HG02840 (cell line): ENCODE data around the gene ZNF726.
A peak's percentile ranks its signal among the peaks of the same experiment; 100 is the strongest.
"Not testable (repeated sequence)": the region's sequence is repeated elsewhere in the genome, so short reads cannot be mapped to it uniquely, and the experiment has no call there.

Experiments
- ATAC-seq: cut with Tn5 transposase; IDR thresholded peaks from one replicate; pipeline ENCODE4 v1.9.1; 2021; ENCODE audit warnings: mild to moderate bottlenecking, moderate library complexity, moderate number of reproducible peaks; ENCODE audit not compliant: unreplicated experiment, low FRiP score

Gene ZNF726

DNA sequence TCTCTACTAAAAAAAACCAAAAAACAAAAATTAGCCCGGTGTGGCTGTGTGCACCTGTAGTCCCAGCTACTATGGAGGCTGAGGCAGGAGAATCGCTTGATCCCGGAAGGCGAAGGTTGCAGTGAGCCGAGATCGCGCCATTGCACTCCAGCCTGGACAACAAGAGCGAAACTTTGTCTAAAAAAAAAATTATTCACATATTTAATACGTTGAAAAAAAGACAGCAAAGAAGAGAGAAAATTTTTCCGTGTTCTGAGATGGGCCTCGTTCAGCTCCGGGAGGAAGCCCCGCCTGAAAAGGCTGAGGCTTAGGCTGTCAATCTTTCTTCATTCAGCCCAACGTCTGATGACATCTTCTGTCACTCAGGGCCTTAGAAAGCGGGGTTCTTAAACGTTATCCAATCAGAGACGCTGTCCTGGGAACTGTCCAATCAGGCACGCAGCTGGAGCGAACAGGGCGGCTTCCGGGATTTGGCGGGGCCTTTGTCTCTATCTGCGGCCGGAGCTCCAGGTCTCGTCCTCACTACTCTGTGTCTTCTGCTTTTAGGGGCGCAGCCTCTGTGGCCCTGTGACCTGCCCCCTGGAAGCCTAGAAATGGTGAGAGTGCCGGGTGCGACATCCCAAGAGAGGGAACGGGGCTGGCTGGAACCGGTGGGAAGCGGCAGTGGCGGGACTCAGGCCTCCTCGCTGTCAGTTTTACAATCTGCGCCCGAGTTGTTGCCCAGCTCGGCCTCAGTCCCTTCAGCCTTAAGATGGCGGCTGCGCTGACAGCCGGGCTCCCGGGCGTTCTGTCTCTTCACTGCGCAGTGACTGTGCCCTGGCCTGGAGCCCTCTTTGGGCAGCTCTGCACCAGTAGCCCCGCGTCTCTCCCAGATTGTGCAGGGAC is at the start of gene ZNF726:
ZNF726 (plus strand) TSS at position 485 of the 885 bp plus-strand sequence; CDS start at position 594, 109 bp downstream.
- ATAC-seq = peak; percentile 96

DNA sequence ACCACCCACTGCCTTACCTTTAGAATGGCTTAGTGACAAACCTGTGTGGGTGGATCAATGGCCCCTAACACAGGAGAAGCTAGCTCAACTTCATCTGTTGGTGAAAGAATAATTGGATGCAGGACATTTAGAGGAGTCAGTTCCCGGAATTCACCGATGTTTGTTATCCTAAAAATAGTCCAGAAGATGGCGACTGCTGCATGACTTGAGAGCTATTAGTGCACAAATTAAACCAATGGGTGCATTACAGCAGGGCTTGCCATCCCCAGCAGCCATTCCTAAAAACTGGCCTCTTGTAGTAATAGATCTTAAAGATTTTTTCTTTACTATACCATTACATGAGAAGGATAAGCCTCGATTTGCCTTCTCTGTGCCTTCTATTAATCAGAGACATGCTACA is 46.8 kb upstream of the ZNF726 start:
- ATAC-seq = no peak

DNA sequence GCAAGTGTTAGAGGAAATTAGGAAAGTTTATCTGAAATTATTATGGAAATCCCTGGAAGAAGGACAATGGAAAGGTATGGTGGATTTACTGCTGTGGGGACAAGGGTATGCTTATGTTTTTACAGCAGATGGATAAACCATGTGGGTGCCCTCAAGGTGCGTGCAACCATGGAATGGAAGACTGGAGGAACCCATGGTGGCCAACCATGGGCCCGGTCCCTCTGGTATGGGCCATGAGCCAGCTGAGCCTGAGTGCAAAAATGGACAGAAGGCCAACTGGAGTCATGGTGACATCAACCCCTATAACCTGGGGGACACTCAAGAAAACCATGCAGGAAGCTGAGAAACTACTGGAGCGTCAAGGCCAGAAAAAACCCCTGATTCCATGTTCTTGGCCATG is 46.1 kb upstream of the ZNF726 start:
- no peak for ATAC-seq

DNA sequence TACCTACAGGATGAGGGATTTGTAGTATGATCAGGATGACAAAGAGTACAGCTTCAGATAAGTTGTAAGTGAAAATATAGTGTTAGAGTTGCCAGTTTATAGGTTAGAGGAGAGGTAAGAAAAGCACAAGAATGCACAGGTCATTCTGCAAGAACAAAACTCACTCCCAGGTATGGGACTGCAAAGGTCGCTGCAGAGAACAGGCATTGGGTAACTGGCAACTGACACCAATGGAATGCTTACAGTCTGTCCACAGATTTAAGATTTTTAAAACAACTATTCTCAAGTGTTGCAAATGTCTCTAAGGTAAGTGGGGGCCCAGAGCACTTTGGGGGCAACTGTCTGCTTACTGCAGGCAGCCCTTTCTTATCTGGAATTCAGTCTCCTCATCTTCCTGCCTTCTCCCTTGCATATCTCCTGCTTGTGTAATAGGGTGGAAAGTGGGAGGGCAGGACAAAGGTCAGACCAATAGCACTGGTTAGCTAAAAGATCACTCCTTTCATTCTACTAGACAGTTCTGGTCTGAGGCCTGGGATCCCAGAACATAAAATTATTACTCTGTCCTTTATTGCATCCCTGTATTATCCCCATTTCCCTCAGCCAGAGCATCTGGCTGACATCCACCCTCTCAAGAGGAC is 42.3 kb upstream of the ZNF726 start:
- ATAC-seq = no peak

DNA sequence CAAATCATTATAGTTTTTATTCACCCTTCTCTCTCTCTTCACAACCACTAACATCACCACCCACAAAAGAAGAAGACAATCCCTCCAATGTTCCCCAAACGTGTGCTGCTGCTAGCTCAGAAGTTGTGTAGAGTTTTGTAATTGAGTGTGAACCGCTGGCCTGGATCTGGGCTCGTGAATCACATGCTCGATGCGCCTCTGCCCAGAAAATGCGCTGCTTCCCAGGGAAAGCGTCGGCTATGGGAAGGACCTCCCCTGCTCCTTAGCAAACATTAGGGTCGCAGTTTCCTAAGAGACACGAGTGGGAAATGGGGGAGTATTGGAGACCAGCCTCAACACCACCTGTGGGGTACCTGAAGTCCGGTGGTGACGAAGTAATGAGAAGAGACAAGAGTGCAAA is 38.4 kb upstream of the ZNF726 start:
- no peak for ATAC-seq

DNA sequence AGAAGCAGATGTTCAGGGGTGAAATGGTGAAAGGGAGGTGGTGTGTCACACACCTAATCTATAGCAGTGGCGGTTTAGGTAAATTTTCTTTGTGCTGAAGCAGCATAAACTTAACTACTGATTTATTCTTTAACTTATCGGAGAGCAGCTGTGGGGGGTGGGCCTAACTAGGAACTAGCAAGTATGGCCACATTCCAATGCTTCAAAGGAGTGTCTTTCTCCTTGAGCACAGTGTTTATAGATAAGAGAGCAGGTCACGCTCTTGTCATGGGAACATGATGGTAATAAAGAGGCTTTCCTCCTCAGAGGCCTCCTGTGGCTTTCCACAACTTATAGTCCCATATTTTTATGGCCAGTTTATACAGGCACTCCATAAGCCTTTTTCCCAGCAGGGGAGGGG is 37.9 kb upstream of the ZNF726 start:
- ATAC-seq = not testable (repeated sequence)

DNA sequence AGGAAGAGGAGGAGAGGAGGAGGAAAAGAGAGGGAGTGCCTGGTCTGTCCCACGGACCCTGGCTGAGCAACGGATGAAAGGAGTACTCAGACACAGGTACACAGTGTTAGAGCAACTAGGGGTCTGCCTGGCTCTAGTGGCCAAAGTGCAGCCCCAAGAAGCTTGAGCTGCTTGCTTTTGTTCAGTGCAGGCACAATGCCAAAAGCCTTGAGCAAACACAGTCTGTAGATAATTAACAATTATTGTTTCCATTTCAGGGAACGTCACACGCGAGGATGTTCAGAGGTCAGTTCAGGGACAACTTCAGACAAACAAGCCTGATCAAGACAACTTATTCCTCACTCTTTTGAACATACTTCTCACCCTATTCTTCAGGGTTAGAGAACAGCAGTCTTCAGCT is 32.2 kb upstream of the ZNF726 start:
- ATAC-seq = no peak

DNA sequence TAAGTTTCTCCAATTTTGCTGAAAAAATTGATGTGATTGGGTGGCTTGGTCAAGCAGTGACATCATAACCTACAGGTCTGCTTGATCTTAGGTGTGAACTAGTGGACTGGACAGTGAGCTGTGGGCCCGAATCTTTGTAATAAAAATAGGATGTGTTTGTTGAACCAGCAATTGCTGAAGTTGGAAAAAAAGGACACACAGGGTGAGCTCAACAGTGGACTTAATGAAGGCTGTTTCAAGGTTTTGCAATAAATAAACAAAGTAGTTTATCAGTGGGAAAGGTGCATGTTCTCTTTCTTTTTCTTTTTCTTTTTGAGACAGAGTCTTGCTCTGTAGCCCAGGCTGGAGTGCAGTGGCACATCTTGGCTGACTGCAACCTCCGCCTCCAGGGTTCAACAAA is 30.3 kb upstream of the ZNF726 start:
- ATAC-seq = no peak

DNA sequence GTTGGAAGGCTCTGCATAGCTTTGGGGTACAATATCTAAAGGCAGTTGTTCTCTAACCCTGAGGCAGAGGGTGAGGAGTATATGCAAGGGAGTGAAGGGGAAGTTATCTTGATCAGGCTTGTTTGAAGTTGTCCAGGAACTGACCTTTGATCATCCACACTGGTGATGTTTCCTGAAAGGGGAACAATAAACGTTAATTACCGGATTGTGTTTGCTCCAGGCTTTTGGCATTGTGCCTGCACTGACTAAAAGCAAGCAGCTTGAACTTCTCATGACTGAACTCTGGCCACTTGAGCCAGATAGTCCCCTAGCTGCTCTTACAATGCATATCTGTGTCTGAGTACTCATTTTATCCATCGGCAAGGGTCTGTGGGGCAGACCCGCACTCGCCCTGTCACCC is 27.0 kb upstream of the ZNF726 start:
- ATAC-seq = no peak

DNA sequence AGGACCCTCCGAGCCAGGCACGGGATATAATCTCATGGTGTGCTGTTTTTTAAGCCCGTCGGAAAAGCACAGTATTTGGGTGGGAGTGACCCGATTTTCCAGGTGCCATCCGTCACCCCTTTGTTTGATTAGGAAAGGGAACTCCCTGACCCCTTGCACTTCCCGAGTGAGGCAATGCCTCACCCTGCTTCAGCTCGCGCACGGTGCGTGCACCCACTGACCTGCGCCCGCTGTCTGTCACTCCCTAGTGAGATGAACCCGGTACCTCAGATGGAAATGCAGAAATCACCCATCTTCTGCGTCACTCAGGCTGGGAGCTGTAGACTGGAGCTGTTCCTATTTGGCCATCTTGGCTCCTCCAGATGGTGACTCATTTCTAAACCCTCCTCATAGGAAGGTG is 18.6 kb upstream of the ZNF726 start:
- ATAC-seq = not testable (repeated sequence)

DNA sequence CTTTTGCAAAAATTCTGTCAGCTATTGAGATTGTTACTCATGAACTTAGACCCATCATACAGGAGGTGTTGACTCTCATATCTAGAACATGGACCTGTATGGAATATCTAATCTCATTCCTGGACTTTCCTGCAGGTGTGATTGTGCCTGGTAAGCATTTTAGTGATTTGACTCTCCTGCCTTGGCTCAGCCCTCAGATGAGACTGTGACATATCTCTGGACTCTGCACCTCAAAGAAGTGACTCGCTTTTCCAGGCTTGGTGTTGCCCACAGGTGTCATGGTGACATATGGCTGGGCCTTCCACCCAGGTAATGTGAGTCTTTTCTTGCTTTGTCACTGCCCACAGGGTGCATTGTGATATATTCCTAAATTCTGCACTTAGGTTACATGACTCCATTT is 17.8 kb upstream of the ZNF726 start:
- ATAC-seq = no peak

DNA sequence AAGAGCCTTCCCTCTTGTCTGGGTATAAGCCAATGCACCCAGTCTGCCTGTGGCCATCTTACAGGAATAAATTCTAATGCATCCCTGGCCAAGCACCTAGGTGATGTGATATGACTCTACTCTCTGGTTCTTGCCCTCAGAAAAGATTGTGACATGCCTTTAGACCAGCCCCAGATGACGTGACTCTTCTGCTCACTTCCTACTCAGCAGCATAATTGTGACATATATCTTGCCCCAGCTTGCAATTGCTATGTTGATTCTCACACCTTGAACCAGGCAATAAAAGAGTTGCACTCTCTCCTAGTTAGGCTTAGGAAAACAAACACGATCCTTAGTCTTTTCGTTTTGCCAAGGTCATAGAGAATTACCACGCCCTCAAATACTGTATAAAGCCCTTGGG is 13.3 kb upstream of the ZNF726 start:
- ATAC-seq = no peak

DNA sequence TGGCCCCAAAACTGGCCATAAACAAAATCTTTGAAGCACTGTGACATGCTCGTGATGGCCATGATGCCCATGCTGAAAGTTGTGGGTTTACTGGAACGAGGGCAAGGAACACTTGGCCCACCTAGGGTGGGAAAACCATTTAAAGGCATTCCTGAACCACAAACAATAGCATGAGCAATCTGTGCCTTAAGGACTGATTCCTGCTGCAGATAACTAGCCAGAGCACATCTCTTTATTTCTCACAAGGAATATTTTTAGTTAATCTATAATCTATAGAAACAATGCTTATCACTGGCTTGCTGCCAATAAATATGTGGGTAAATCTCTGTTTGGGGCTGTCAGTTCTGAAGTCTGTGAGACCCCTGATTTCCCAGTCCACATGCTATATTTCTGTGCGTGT is 10.3 kb upstream of the ZNF726 start:
- ATAC-seq = no peak

DNA sequence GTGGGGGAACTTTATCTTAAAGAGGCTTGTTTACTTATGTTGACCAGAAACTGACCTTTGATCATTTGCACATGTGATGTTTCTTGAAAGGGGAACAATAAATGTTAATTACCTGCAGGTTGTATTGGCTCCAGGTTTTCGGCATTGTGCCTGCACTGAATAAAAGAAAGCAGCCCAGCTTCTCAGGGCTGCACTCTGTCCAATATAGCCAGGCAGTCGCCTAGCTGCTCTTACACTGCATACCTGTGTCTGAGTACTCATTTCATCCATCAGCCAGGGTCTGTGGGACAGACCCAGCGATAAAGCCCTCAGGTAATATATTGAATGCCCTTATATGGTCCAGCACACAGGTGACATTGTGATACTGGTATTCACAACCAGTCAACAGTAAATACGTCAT is 8.9 kb upstream of the ZNF726 start:
- ATAC-seq = no peak

DNA sequence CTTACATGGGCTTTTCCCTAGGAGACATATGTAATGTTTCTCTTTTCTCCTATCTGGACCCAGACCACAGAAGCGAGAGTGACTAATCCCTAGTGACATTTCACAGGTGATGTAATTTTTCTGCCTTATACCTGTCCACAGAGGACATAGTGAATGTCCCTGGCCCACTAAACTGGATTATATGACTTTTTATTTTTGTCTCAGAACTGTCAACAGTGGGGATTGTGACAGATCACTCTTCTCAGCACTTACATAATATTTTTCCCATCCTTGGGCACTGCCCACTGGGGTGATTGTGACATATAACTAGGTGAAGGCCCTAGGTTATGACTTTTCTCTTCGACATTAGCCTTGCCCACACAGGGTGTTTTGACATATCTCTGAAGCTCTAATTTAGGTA is 7.9 kb upstream of the ZNF726 start:
- no peak for ATAC-seq

DNA sequence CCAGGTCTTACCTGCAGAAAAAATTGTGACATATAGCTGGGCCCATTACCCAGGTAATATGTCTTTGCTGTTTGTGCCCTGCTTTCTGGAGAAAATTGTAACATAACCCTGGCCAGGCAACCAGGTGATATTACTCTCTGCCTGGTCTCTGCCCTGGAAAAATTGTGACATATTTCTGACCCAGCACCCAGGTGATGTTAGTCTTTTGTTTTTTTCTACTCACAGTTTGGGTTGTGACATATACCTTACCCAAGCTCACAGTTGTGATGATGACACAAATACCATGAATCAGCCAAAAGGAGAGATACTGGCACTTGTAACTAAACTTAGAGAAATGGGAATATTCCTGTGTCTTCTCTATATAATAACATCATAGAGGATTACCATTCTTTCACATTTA is 6.5 kb upstream of the ZNF726 start:
- no peak for ATAC-seq

DNA sequence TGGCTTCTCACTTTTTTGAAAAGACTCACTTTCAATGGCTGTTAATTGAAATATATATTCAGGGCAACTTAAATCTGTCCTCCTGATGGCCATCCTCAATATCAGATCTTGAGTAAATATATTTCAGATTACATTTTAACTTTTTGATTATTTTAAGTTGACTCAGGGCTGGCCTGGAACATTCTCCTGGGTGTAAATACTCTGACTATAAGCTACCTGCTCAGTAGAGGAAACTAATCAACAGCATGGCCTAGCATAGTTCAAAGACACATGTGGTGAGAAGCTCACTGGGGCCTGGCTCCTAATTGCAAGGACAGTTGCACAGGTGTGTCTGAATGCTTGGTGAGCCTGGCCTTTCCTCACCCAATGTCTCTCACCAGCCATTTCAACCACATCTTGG is 5.5 kb upstream of the ZNF726 start:
- no peak for ATAC-seq

DNA sequence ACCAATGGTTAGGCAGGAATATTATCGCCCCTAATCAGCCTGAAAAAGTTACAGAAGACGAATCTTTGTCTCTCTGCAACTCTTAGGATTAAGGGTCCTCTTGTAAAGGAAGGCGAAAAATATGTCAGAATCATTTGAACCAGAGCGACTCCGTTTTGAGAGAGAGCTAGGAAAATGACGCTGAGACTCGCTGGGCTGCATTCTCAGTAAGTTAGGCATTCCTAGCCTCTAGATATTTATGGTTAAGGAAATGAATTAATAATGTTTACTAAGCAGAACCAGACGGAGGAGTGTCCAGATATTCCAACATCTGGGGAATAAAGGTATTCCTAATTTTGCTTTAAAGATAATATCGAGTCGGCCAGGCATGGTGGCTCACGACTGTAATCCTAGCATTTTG is 755 bp upstream of the ZNF726 start:
- ATAC-seq = no peak

DNA sequence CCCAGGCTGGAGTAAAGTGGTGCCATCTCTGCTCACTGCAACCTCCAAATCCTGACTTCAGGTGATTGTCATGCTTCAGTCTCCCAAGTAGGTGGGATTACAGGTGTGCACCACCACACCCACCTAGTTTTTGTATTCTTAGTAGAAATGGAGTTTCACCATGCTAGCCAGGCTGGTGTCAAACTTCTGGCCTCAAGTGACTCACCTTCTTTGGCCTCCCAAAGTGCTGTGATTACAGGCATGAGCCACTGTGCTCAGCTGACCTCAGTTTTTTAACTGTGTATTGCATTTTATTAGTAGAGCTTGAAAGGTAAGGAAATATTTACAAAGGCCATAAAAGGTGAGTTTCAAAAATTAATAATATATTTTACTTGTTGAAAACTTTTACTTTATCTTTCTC is 2.3 kb downstream of the ZNF726 start:
- no peak for ATAC-seq

DNA sequence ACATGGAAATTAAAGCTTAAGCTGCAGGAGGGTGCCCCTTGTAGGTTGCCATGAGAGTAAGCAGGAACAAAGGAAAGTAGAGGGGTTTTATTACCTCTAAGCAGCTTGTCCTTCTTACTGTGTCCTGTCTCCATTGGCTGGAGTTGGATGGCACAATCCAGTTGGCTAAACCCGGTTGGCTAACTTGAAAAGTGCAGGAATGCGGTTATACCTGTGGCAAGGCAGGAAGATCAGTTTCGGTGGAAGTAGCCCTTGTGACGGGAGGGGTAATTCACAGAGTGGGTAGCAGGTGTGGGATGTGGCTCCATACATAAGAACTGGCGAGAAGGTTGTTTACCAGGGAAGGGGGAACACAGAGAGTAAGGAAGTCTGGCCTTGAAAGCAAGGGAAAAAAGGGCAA is 3.2 kb downstream of the ZNF726 start:
- ATAC-seq = no peak

DNA sequence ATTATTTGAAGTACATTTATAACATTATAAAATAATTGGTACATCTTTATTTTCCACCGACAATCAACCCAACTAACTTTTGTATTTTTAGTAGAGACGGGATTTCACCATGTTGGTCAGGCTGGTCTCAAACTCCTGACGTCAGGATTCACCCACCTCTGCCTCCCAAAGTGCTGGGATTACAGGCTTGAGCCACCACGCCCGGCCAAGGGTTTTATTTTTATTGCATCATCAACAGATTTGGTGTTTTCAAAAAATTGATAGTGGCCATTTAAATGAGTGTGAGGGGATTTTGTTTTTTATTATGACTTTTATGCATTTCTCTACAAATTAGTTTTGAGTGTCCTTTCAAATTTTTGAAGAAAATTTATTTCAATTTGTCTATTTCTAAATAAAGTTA is 10.6 kb downstream of the ZNF726 start:
- no peak for ATAC-seq

DNA sequence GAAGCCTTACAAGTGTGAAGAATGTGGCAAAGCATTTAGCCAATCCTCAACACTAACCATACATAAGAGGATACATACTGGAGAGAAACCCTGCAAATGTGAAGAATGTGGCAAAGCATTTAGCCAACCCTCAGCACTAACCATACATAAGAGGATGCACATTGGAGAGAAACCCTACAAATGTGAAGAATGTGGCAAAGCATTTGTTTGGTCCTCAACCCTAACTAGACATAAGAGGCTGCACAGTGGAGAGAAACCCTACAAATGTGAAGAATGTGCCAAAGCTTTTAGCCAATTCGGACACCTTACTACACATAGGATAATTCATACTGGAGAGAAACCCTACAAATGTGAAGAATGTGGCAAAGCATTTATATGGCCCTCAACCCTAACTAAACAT is 18.2 kb downstream of the ZNF726 start:
- no peak for ATAC-seq
